Osteoblast (primary cell): ENCODE results near the gene UBE2R2. TPM values are rescaled to one million over a fixed set of nuclear protein-coding genes. Genes with fewer than 3 reads are reported as not detected.
A peak's percentile ranks its signal among the peaks of the same experiment; 100 is the strongest.
"Not testable (repeated sequence)": the region's sequence is repeated elsewhere in the genome, so short reads cannot be mapped to it uniquely, and the experiment has no call there.

Experiments used
- DNase-seq: peaks from one replicate; pipeline ENCODE4 v3.0.0; 2011; ENCODE audit warnings: low spot score, mixed read lengths; ENCODE audit not compliant: insufficient read length; ENCODE audit errors: missing footprints
- H2AFZ ChIP-seq: 2 replicates; pipeline ENCODE4 v1.6.0; 2011; ENCODE audit warnings: mild to moderate bottlenecking, low read length
- H3K27ac ChIP-seq: 2 replicates; pipeline ENCODE4 v1.5.1; 2011; ENCODE audit warnings: mild to moderate bottlenecking, low read depth, low read length, moderate library complexity
- H3K27me3 ChIP-seq: 2 replicates; pipeline ENCODE4 v1.6.0; 2012; ENCODE audit warnings: mild to moderate bottlenecking, control low read depth, inconsistent platforms, low read length, moderate library complexity; ENCODE audit not compliant: insufficient read depth
- H3K36me3 ChIP-seq: 2 replicates; pipeline ENCODE4 v1.5.1; 2011; ENCODE audit warnings: mild to moderate bottlenecking, low read length, control low read depth, moderate library complexity; ENCODE audit not compliant: insufficient read depth
- H3K4me1 ChIP-seq: 2 replicates; pipeline ENCODE4 v1.5.1; 2011; ENCODE audit warnings: mild to moderate bottlenecking, low read length, control low read depth, moderate library complexity; ENCODE audit not compliant: insufficient read depth
- H3K4me2 ChIP-seq: 2 replicates; pipeline ENCODE4 v1.6.0; 2011; ENCODE audit warnings: mild to moderate bottlenecking, low read length; ENCODE audit not compliant: insufficient read depth
- H3K4me3 ChIP-seq: fragments of 200-600 bp; sonication (generic); 3 replicates; pipeline ENCODE4 v1.5.1; 2012; ENCODE audit warnings: mild to moderate bottlenecking, low read length, inconsistent platforms; ENCODE audit not compliant: insufficient read depth
- H3K79me2 ChIP-seq: 2 replicates; pipeline ENCODE4 v1.6.0; 2012; ENCODE audit warnings: mild to moderate bottlenecking, low read length, control low read depth, inconsistent platforms; ENCODE audit not compliant: insufficient read depth
- H3K9me3 ChIP-seq: 2 replicates; pipeline ENCODE4 v1.5.1; 2011; ENCODE audit warnings: low read depth, low read length, control low read depth
- H4K20me1 ChIP-seq: 2 replicates; pipeline ENCODE4 v1.6.0; 2012; ENCODE audit warnings: mild to moderate bottlenecking, low read length, control low read depth; ENCODE audit not compliant: insufficient read depth
- small RNA-seq: library from RNA; depleted of rRNA; stranded (forward); fragments of <200 nt; gene quantifications from one replicate; pipeline ENCODE3, GENCODE V24; 2012
- total RNA-seq: library from RNA; depleted of rRNA; stranded (reverse); fragments of >200 nt; gene quantifications from 2 replicates; pipeline ENCODE4 v1.2.3, GENCODE V29; 2012
- TF ChIP-seq, protein P1 (sequence below): IDR thresholded peaks from 2 replicates; pipeline ENCODE4 v1.5.1; 2011; ENCODE audit warnings: mild to moderate bottlenecking, low read depth, low read length, moderate library complexity; ENCODE audit errors: extremely low read depth

Gene UBE2R2
- total RNA-seq, 1 donor: 21.4 TPM

DNA sequence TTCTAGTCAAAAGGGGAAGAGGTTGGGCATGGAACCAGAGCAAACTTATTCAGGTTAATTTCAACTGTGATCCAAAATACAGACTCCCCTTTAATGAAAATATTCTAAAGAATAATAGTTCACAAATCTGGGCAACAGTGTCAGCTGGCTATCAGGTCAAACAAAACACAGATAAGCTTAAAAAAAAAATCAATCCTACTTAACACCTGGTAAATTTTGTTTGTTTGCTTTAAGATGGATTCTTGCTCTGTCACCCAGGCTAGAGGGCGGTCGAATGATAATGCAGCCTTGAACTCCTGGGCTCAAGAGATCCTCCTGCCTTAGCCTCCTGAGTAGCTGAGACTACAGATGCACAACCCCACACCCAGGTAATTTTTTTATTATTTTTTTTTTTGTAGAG lies 142.8 kb downstream of the UBE2R2 start:
- peaks cover 20% of the 10 kb centered on the region for H3K36me3 ChIP-seq
- no peaks in the 10 kb centered on the region for H3K27me3 ChIP-seq
- no peak overlapping the region for H3K4me3 ChIP-seq
- no peak overlapping the region for H2AFZ ChIP-seq
- no peaks in the 10 kb centered on the region for H3K79me2 ChIP-seq
- TF ChIP-seq, protein P1, sequence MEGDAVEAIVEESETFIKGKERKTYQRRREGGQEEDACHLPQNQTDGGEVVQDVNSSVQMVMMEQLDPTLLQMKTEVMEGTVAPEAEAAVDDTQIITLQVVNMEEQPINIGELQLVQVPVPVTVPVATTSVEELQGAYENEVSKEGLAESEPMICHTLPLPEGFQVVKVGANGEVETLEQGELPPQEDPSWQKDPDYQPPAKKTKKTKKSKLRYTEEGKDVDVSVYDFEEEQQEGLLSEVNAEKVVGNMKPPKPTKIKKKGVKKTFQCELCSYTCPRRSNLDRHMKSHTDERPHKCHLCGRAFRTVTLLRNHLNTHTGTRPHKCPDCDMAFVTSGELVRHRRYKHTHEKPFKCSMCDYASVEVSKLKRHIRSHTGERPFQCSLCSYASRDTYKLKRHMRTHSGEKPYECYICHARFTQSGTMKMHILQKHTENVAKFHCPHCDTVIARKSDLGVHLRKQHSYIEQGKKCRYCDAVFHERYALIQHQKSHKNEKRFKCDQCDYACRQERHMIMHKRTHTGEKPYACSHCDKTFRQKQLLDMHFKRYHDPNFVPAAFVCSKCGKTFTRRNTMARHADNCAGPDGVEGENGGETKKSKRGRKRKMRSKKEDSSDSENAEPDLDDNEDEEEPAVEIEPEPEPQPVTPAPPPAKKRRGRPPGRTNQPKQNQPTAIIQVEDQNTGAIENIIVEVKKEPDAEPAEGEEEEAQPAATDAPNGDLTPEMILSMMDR: no peak
- no peak overlapping the region for H3K4me2 ChIP-seq
- H3K4me1 ChIP-seq: no peaks in the 10 kb centered on the region
- no peaks in the 10 kb centered on the region for H3K9me3 ChIP-seq
- no peak overlapping the region for H3K27ac ChIP-seq
- H4K20me1 ChIP-seq: no peaks in the 10 kb centered on the region
- DNase-seq: no peak

DNA sequence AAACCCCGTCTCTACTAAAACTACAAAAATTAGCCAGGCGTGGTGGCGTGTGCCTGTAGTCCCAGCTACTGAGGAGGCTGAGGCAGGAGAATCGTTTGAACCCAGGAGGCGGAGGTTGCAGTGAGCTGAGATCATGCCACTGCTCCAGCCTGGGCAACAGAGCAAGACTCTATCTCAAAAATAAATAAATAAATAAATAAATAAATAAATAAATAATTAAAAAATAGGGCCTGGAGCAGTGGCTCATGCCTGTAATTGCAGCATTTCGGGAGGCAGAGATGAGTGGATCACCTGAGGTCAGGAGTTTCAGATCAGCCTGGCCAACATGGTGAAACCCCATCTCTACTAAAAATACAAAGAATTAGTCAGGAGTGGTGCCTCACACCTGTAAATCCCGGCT lies 145.5 kb downstream of the UBE2R2 start:
- H3K27me3 ChIP-seq, DNase-seq, H3K4me1 ChIP-seq, H3K4me3 ChIP-seq, H3K4me2 ChIP-seq, H3K9me3 ChIP-seq, H3K27ac ChIP-seq, H2AFZ ChIP-seq, H4K20me1 ChIP-seq, H3K79me2 ChIP-seq, H3K36me3 ChIP-seq: not testable (repeated sequence)

DNA sequence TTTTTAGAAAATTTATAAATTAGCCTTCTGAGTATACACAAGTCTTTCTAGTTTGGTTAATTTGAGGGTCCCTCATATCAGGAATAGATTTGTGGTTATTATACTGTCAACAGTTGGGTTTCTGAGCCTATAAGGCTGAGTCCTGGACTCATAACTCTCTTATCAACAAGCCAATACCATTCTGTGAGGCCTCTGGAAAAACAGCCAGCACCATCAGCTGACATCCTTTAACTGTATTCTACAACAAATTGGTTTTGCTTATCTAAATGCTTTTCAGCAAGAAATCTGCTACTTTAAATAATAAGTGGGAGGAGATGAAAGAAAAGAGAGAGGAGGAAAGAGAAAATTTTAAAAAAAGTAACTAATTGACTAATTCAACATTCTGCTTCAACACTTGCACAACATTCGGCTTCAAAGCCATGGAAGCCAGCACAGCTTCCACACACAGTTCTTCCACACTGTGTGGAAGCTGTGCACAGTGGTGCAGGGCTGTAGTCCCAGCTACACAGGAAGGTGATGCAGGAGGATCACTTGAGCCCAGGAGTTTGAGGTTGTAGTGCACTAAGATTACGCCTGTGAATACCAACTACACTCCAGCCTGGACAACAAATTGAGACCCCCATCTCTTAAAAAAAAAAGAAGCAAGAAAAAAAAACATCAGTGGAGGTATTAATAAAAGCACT lies 147.3 kb downstream of the UBE2R2 start:
- H3K4me2 ChIP-seq: no peak overlapping the region
- H3K27ac ChIP-seq: no peak overlapping the region
- H4K20me1 ChIP-seq: no peaks in the 10 kb centered on the region
- H3K27me3 ChIP-seq: no peaks in the 10 kb centered on the region
- H3K79me2 ChIP-seq: no peaks in the 10 kb centered on the region
- H2AFZ ChIP-seq: no peak overlapping the region
- TF ChIP-seq, protein P1: no peak
- no peaks in the 10 kb centered on the region for H3K4me1 ChIP-seq
- peaks cover 9% of the 10 kb centered on the region for H3K36me3 ChIP-seq
- no peak for DNase-seq
- H3K4me3 ChIP-seq: no peak overlapping the region
- no peaks in the 10 kb centered on the region for H3K9me3 ChIP-seq

Small RNAs within 50 kb of the gene (small RNA-seq; reads per million reads assigned to genes)
- gene RF00019: not detected
- not detected for gene RNU4ATAC11P
- 27.8 reads per million, percentile 95 among the genes with 10 or more reads in this experiment for gene SNORD121A
- not detected for gene SNORD121B

Other genes starting within 250 kb of the UBE2R2 start
- gene PRSS3, start 21.6 kb upstream of the UBE2R2 start, total RNA-seq: 2.2 and 3.5 TPM in 2 replicates
- gene UBAP2, start 231.7 kb downstream of the UBE2R2 start, total RNA-seq: 18.5 and 22.7 TPM in 2 replicates